NT2/D1 (cell line): ENCODE results near the gene NOP56.

Experiments used
- SUZ12 ChIP-seq: IDR thresholded peaks from 2 replicates; pipeline ENCODE4 v1.6.1; 2011; ENCODE audit not compliant: insufficient read length, insufficient read depth; ENCODE audit errors: extremely low read depth
- YY1 ChIP-seq: IDR thresholded peaks from 2 replicates; pipeline ENCODE4 v1.6.1; 2011; ENCODE audit not compliant: insufficient read length, insufficient read depth
- ZNF274 ChIP-seq: IDR thresholded peaks from 2 replicates; pipeline ENCODE4 v1.6.1; 2011; ENCODE audit warnings: mild to moderate bottlenecking, low read depth, low read length

DNA sequence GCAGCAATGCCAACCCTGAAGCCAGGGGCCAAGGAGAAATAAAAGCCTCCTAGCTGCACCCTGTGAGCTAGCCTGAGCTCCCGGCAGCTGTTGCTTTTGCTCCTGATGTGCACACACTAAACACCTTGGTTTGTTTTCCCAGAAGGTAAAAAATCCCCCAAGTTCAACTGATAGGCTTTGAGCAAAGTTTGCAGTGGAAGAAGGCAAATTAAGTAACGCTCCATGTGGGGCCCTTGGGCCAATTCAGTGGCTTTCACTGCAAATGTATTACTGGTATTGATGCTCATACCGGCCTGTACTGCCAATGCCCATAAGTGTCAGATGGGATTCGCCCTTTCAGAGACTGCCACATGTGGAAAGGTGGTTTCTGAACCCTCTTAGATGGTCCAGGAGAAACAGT, 21.0 kb downstream of the NOP56 start:
- TF ChIP-seq SUZ12 (no peak), YY1 (no peak), ZNF274 (no peak)
